ENCODE results near the gene AP1M2. TPM values are rescaled to one million over a fixed set of nuclear protein-coding genes. Genes with fewer than 3 reads are reported as not detected.

AP1M2 gene
- total RNA-seq, 1 donor from 2014 or later = 29.0 TPM

DNA sequence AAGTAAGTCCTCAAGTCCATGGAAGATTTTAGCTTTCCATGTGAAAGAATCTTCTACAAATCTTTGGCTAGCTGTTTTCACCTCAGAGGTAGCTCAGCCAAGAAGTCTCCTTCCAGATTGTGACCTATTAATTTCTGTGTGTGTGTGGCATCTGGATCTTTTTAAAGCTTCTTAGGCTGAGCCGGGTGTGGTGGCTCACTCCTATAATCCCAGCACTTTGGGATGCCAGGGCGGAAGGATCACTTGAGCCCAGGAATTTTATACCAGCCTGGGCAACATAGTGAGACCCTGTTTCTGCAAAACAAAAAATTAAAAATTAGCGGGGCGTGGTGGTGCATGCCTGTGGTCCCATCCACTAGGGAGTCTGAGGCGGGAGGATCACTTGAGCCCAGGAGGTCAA lies 24.8 kb upstream of the AP1M2 start:
- H3K4me3 ChIP-seq = no peak overlapping the region
- H3K27ac ChIP-seq = peak overlapping the region; percentile 51
- H3K4me1 ChIP-seq = peaks cover 38% of the 10 kb centered on the region
- no peak for DNase-seq (ENCODE audit: extremely low spot score in 2 of 2)
- H3K36me3 ChIP-seq = no peaks in the 10 kb centered on the region
- intact Hi-C loops (cut with DNase I) = no loop called here
- no peaks in the 10 kb centered on the region for H3K27me3 ChIP-seq
- TF ChIP-seq POLR2AphosphoS5 (IDR thresholded peaks at IDR 0.05; ENCODE audit: insufficient read depth in 1 of 2, low read depth in 1 of 2) = no peak
- no peak for TF ChIP-seq CTCF (IDR thresholded peaks at IDR 0.05)
- TF ChIP-seq POLR2A (IDR thresholded peaks at IDR 0.05) = no peak
- no peaks in the 10 kb centered on the region for H3K9me3 ChIP-seq

DNA sequence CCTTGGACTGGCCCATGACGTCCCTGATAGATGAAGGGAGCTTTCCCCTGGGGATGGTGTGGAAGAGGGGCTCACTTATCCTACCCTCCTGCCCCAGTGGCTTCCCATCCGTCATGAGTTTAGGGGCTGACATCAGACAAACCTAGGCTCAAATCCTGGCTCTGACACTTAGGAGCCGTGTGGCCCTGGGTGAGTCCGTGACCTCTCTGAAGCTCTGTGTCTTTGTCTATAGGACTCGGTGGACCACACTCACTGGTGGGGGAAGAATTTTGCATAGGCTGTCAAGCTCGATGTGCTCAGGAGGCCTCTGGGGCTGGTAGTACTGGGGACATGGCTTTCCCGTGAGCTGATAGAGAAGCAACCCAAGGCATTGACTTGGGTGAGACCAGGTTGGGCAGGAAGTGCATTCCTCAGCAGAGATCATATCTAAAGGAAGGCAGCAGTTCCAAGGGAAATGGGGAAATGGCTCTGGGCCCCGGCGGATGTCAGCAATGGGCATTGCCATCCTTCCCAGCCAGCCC lies 17.4 kb upstream of the AP1M2 start:
- Histone ChIP-seq H3K27me3 (no peaks in the 10 kb centered on the region), H3K9me3 (no peaks in the 10 kb centered on the region), H3K36me3 (no peaks in the 10 kb centered on the region), H3K4me1 (peaks cover 32% of the 10 kb centered on the region), H3K4me3 (peak overlapping the region; percentile 84 to 94), H3K27ac (peak overlapping the region; percentile 91)
- TF ChIP-seq POLR2A (IDR thresholded peaks at IDR 0.05) (no peak), POLR2AphosphoS5 (IDR thresholded peaks at IDR 0.05; ENCODE audit: insufficient read depth in 1 of 2, low read depth in 1 of 2) (no peak), CTCF (IDR thresholded peaks at IDR 0.05) (no peak)
- DNase-seq (ENCODE audit: extremely low spot score in 2 of 2) = no peak
- intact Hi-C loops (cut with DNase I) = no loop called here

DNA sequence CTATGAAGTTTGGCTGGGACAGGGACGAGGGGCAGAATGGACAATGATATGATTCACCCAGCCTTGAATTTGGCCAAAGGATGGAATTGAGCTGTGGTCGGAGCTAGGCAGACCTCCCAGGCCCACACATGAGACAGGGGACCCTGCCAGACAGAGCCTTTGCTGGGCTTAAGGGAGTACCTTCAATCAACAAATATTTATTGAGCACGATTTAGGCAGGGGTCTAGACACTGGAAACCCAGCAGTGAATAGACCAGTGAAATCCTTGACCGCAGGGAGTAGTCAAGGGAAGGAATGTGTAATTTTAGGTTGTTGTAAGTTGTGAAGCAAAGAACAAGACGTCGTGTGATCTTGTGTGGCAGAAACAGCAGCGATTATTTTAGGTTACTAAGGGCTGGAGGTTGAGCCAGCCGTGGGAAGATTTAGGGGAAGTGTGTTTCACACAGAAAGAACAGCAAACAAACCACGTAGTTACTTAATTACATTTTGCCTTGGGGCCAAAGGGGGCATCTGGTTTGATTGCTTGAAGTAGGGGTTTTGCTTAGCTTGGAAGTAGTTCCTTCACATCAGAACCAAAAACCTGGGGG lies 16.9 kb upstream of the AP1M2 start:
- H3K27ac ChIP-seq = peak overlapping the region; percentile 91
- peaks cover 32% of the 10 kb centered on the region for H3K4me1 ChIP-seq
- H3K36me3 ChIP-seq = no peaks in the 10 kb centered on the region
- peak overlapping the region; percentile 84 to 94 for H3K4me3 ChIP-seq
- TF ChIP-seq POLR2A (IDR thresholded peaks at IDR 0.05) (no peak), CTCF (IDR thresholded peaks at IDR 0.05) (no peak), POLR2AphosphoS5 (IDR thresholded peaks at IDR 0.05; ENCODE audit: insufficient read depth in 1 of 2, low read depth in 1 of 2) (no peak)
- intact Hi-C loops (cut with DNase I) = no loop called here
- no peaks in the 10 kb centered on the region for H3K27me3 ChIP-seq
- H3K9me3 ChIP-seq = no peaks in the 10 kb centered on the region
- no peak for DNase-seq (ENCODE audit: extremely low spot score in 2 of 2)

DNA sequence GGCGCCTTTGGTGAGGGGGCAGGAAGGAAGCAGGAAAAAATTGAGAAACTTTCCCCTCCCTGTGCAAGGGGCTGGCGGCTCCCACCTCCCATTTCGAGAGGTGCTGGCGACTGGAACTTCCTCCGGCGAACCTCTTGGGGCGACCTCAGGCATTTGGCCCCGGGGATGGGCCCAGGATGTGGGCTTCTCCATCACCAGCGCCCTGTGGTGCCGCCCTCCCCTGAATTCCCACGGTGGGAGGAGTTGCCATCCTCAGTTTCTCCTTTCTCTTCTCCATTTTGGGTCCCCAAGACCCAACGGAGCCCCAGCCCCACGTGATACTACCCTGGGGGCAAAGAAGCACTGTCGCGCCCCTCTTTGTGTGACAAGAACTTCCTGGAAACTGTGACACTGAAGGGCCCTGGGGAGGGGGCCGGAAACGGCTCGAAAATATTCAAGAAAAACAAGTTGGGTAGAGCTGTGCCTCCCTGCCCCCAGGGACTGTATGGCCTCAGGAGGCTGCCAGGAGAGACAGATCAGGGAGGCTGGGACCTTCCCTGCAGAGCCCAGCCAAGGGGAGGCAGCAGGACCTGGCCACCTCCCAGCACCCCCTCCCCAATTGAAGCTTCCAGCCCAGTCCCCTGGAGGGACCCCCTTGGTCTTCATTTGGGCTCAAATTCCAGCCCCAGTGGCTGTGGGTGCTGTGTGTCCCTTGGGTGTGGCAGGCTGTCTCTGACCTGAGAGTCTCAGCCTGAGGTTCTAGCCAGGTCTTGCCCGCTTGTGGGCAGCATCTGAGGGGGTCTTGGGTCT lies 16.2 kb upstream of the AP1M2 start:
- Histone ChIP-seq H3K9me3 (no peaks in the 10 kb centered on the region), H3K27ac (peak overlapping the region; percentile 91), H3K36me3 (no peaks in the 10 kb centered on the region), H3K27me3 (no peaks in the 10 kb centered on the region), H3K4me1 (peaks cover 32% of the 10 kb centered on the region), H3K4me3 (peak overlapping the region; percentile 84 to 94)
- intact Hi-C loops (cut with DNase I) = no loop called here
- no peak for DNase-seq (ENCODE audit: extremely low spot score in 2 of 2)
- no peak for TF ChIP-seq POLR2AphosphoS5 (IDR thresholded peaks at IDR 0.05; ENCODE audit: insufficient read depth in 1 of 2, low read depth in 1 of 2)
- TF ChIP-seq POLR2A (IDR thresholded peaks at IDR 0.05) = peak in 1 of 2 donors; percentile 0
- no peak for TF ChIP-seq CTCF (IDR thresholded peaks at IDR 0.05)
